ENCODE data around the gene NLGN2.

NLGN2 gene

GRCh38 chr17:7383371-7383741 lies 24.3 kb upstream of the NLGN2 start:
- Histone ChIP-seq H3K4me3 (replicated peaks; ENCODE audit: insufficient read depth, low read length) (no peak overlapping the region), H3K27me3 (ENCODE audit: insufficient read depth, poor library complexity, severe bottlenecking) (no peaks in the 10 kb centered on the region), H3K27ac (replicated peaks) (no peak overlapping the region)
- no peak for DNase-seq (ENCODE audit: low read depth in 1 of 2, low spot score in 1 of 2)
- TF ChIP-seq POLR2AphosphoS5 (IDR thresholded peaks at IDR 0.05; ENCODE audit: low read depth) (no peak), GABPA (IDR thresholded peaks at IDR 0.05; ENCODE audit: low read depth) (no peak), CTCF (IDR thresholded peaks at IDR 0.05; ENCODE audit: insufficient read depth, low read length) (no peak), REST (IDR thresholded peaks at IDR 0.05; ENCODE audit: insufficient replicate concordance, low read depth) (no peak), SPI1 (IDR thresholded peaks at IDR 0.05; ENCODE audit: borderline replicate concordance, low read depth) (no peak)

GRCh38 chr17:7383742-7384488 lies 23.7 kb upstream of the NLGN2 start:
- Histone ChIP-seq H3K27me3 (ENCODE audit: insufficient read depth, poor library complexity, severe bottlenecking) (no peaks in the 10 kb centered on the region), H3K27ac (replicated peaks) (no peak overlapping the region), H3K4me3 (replicated peaks; ENCODE audit: insufficient read depth, low read length) (no peak overlapping the region; the same call in 1 of the 2 replicates)
- no peak for TF ChIP-seq CTCF (IDR thresholded peaks at IDR 0.05; ENCODE audit: insufficient read depth, low read length)
- TF ChIP-seq GABPA (IDR thresholded peaks at IDR 0.05; ENCODE audit: low read depth), result no peak
- TF ChIP-seq SPI1 (IDR thresholded peaks at IDR 0.05; ENCODE audit: borderline replicate concordance, low read depth), result no peak
- DNase-seq (ENCODE audit: low read depth in 1 of 2, low spot score in 1 of 2), result no peak

- Histone ChIP-seq H3K4me3 (replicated peaks; ENCODE audit: insufficient read depth, low read length) (no peak overlapping the region), H3K27ac (replicated peaks) (no peak overlapping the region), H3K27me3 (ENCODE audit: insufficient read depth, poor library complexity, severe bottlenecking) (no peaks in the 10 kb centered on the region)
- DNase-seq (ENCODE audit: low read depth in 1 of 2, low spot score in 1 of 2), result no peak
- TF ChIP-seq REST (IDR thresholded peaks at IDR 0.05; ENCODE audit: insufficient replicate concordance, low read depth), result no peak
- no peak for TF ChIP-seq CTCF (IDR thresholded peaks at IDR 0.05; ENCODE audit: insufficient read depth, low read length)
- no peak for TF ChIP-seq SPI1 (IDR thresholded peaks at IDR 0.05; ENCODE audit: borderline replicate concordance, low read depth)
- no peak for TF ChIP-seq POLR2AphosphoS5 (IDR thresholded peaks at IDR 0.05; ENCODE audit: low read depth)
- TF ChIP-seq GABPA (IDR thresholded peaks at IDR 0.05; ENCODE audit: low read depth), result no peak
Measured at GRCh38 chr17:7384489-7385081, 23.1 kb upstream of the NLGN2 start.

Measured in HL-60 (cell line).